ENCODE results near the gene CXCR1. TPM values are rescaled to one million over a fixed set of nuclear protein-coding genes. Genes with fewer than 3 reads are reported as not detected.
A peak's percentile ranks its signal among the peaks of the same experiment; 100 is the strongest.

The CXCR1 gene
- total RNA-seq, 6 experiments from 2014 or later, result not detected

GRCh38 chr2:218137514-218137913 lies 29.2 kb downstream of the CXCR1 start:
- TF ChIP-seq CTCF (IDR thresholded peaks at IDR 0.05), result no peak
- Mint-ChIP-seq H3K27me3 (ENCODE audit: insufficient read depth) (peaks cover 58% of the 10 kb centered on the region), H3K4me3 (no peak overlapping the region), H3K4me1 (ENCODE audit: low read depth) (no peaks in the 10 kb centered on the region), H3K27ac (no peak overlapping the region), H3K9me3 (no peaks in the 10 kb centered on the region), H3K36me3 (ENCODE audit: low read depth) (no peaks in the 10 kb centered on the region)
- DNase-seq, result no peak

GRCh38 chr2:218130822-218131221 lies 35.9 kb downstream of the CXCR1 start:
- H3K36me3 Mint-ChIP-seq (ENCODE audit: low read depth), result no peaks in the 10 kb centered on the region
- H3K9me3 Mint-ChIP-seq, result no peaks in the 10 kb centered on the region
- H3K27ac Mint-ChIP-seq, result no peak overlapping the region
- no peak for DNase-seq
- no peak for TF ChIP-seq CTCF (IDR thresholded peaks at IDR 0.05)
- H3K27me3 Mint-ChIP-seq (ENCODE audit: insufficient read depth), result peaks cover 48% of the 10 kb centered on the region
- H3K4me1 Mint-ChIP-seq (ENCODE audit: low read depth), result no peaks in the 10 kb centered on the region
- no peak overlapping the region for H3K4me3 Mint-ChIP-seq

GRCh38 chr2:218130377-218130776 lies 36.4 kb downstream of the CXCR1 start:
- peaks cover 48% of the 10 kb centered on the region for H3K27me3 Mint-ChIP-seq (ENCODE audit: insufficient read depth)
- H3K9me3 Mint-ChIP-seq, result no peaks in the 10 kb centered on the region
- H3K36me3 Mint-ChIP-seq (ENCODE audit: low read depth), result no peaks in the 10 kb centered on the region
- no peak for DNase-seq
- H3K4me1 Mint-ChIP-seq (ENCODE audit: low read depth), result no peaks in the 10 kb centered on the region
- H3K4me3 Mint-ChIP-seq, result no peak overlapping the region
- H3K27ac Mint-ChIP-seq, result no peak overlapping the region
- no peak for TF ChIP-seq CTCF (IDR thresholded peaks at IDR 0.05)

- Mint-ChIP-seq H3K4me1 (ENCODE audit: low read depth) (no peaks in the 10 kb centered on the region), H3K27ac (no peak overlapping the region), H3K36me3 (ENCODE audit: low read depth) (no peaks in the 10 kb centered on the region), H3K27me3 (ENCODE audit: insufficient read depth) (peaks cover 43% of the 10 kb centered on the region), H3K9me3 (no peaks in the 10 kb centered on the region), H3K4me3 (no peak overlapping the region)
- no peak for TF ChIP-seq CTCF (IDR thresholded peaks at IDR 0.05)
- peak; percentile 31 for DNase-seq
Observed at GRCh38 chr2:218129458-218130135, 37.2 kb downstream of the CXCR1 start.

- no peaks in the 10 kb centered on the region for H3K4me1 Mint-ChIP-seq (ENCODE audit: low read depth)
- H3K27me3 Mint-ChIP-seq (ENCODE audit: insufficient read depth), result peaks cover 43% of the 10 kb centered on the region
- no peaks in the 10 kb centered on the region for H3K9me3 Mint-ChIP-seq
- TF ChIP-seq CTCF (IDR thresholded peaks at IDR 0.05), result no peak
- no peaks in the 10 kb centered on the region for H3K36me3 Mint-ChIP-seq (ENCODE audit: low read depth)
- H3K4me3 Mint-ChIP-seq, result no peak overlapping the region
- DNase-seq, result no peak
- H3K27ac Mint-ChIP-seq, result no peak overlapping the region
Observed at GRCh38 chr2:218128781-218129457, 37.8 kb downstream of the CXCR1 start.
